GM23248 (cell line): Measurements from ENCODE around the gene ENO2.

Experiments used
- EZH2 ChIP-seq: fragments of 200-600 bp; sonication (generic); IDR thresholded peaks from 2 replicates; pipeline ENCODE4 v1.6.1; 2018; ENCODE audit warnings: antibody characterized with exemption, mild to moderate bottlenecking; ENCODE audit not compliant: insufficient read depth, poor library complexity, severe bottlenecking
- EZH2phosphoT487 ChIP-seq: fragments of 200-600 bp; sonication (generic); IDR thresholded peaks from 2 replicates; pipeline ENCODE4 v1.6.1; 2018; ENCODE audit warnings: antibody characterized with exemption, moderate library complexity, mild to moderate bottlenecking, low read depth; ENCODE audit not compliant: insufficient read depth

DNA sequence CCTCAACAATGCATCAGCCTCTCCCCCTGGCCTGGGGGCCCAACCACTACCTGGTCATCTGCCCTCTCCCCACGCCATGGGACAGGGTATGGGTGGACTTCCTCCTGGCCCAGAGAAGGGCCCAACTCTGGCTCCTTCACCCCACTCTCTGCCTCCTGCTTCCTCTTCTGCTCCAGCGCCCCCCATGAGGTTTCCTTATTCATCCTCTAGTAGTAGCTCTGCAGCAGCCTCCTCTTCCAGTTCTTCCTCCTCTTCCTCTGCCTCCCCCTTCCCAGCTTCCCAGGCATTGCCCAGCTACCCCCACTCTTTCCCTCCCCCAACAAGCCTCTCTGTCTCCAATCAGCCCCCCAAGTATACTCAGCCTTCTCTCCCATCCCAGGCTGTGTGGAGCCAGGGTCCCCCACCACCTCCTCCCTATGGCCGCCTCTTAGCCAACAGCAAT, 21.8 kb downstream of the ENO2 start:
- TF ChIP-seq EZH2phosphoT487 (no peak), EZH2 (no peak)
